K562 (cell line): ENCODE results near the gene TMOD2. TPM values are rescaled to one million over a fixed set of nuclear protein-coding genes. Genes with fewer than 3 reads are reported as not detected.

Experiments
- CHD4 ChIP-seq: fragments of 200-600 bp; sonication (generic); IDR thresholded peaks from 3 replicates; pipeline ENCODE4 v1.6.1; 2012; ENCODE audit warnings: low read depth, mild to moderate bottlenecking, mixed read lengths, low read length, inconsistent platforms; ENCODE audit not compliant: insufficient read depth, insufficient replicate concordance, poor library complexity, severe bottlenecking
- FOXJ2 ChIP-seq: fragments of 200-800 bp; sonication (Bioruptor generic); IDR thresholded peaks from 2 replicates; pipeline ENCODE4 v1.6.1; 2016; ENCODE audit warnings: missing genetic modification characterization, missing compliant biosample characterization
- ILF3 ChIP-seq: fragments of 450-650 bp; IDR thresholded peaks from 2 replicates; pipeline ENCODE4 v1.6.1; 2018; ENCODE audit warnings: antibody characterized with exemption, mild to moderate bottlenecking, moderate library complexity, borderline replicate concordance
- RCOR1 ChIP-seq, 2 experiments: IDR thresholded peaks; 2 replicates each; pipeline ENCODE4 v1.6.1; 2012; ENCODE audit warnings: low read depth in 2 of 2, low read length in 2 of 2, borderline replicate concordance in 1 of 2, improper control_type of control experiment in 1 of 2
- SMARCA5 ChIP-seq: fragments of 450-650 bp; IDR thresholded peaks from 2 replicates; pipeline ENCODE4 v1.6.1; 2016
- ZFX ChIP-seq: sonication (generic); formaldehyde crosslinking; IDR thresholded peaks from 2 replicates; pipeline ENCODE4 v1.8.0; 2022; ENCODE audit warnings: mild to moderate bottlenecking, missing genetic modification reagents, moderate library complexity
- ZNF253 ChIP-seq: fragments of 250-450 bp; sonication (Bioruptor Pico); conservative IDR thresholded peaks from 2 replicates; pipeline ENCODE4 v1.6.1; 2021; ENCODE audit warnings: mild to moderate bottlenecking
- polyA plus RNA-seq, 8 experiments: library from polyadenylated mRNA; depleted of rRNA in 4 of 8; stranded (reverse) in 5 of 8; unstranded in 3 of 8; fragments of >200 nt; fragmentation: Nextera tagmentation in 2 of 8; fragmentation: Illumina TruSeq in 1 of 8; extraction: Ambion mirVana in 2 of 8; extraction: Trizol in 1 of 8; gene quantifications; 2 replicates each; pipeline versions ENCODE4 v1.2.1 to v1.2.3, GENCODE V29; 2011 to 2014; ENCODE audit warnings: inconsistent platforms in 1 of 8, missing spikeins in 1 of 8
- total RNA-seq, 7 experiments: library from RNA; depleted of rRNA in 6 of 7; stranded (reverse); fragments of >200 nt in 6 of 7; fragmentation: Illumina TruSeq in 2 of 7; extraction: Trizol in 2 of 7; gene quantifications; 2 replicates each; pipeline versions ENCODE4 v1.2.1 to v1.2.3, GENCODE V29; 2011 to 2021; ENCODE audit warnings: low replicate concordance in 1 of 7
- TF ChIP-seq, protein P1 (sequence below), 2 experiments: fragments of 450-650 bp; IDR thresholded peaks; 2 replicates each; pipeline ENCODE4 v1.6.1; 2016; ENCODE audit warnings: mild to moderate bottlenecking in 2 of 2, borderline replicate concordance in 1 of 2, low read depth in 1 of 2, moderate library complexity in 1 of 2

The TMOD2 gene
- total and polyA plus RNA-seq, 9 of the 15 experiments (the other 6 are each of a cell fraction or from before 2014, with no cell fraction given): 0.49 to 3.8 (median 3.0) TPM

- TF ChIP-seq, protein P1, sequence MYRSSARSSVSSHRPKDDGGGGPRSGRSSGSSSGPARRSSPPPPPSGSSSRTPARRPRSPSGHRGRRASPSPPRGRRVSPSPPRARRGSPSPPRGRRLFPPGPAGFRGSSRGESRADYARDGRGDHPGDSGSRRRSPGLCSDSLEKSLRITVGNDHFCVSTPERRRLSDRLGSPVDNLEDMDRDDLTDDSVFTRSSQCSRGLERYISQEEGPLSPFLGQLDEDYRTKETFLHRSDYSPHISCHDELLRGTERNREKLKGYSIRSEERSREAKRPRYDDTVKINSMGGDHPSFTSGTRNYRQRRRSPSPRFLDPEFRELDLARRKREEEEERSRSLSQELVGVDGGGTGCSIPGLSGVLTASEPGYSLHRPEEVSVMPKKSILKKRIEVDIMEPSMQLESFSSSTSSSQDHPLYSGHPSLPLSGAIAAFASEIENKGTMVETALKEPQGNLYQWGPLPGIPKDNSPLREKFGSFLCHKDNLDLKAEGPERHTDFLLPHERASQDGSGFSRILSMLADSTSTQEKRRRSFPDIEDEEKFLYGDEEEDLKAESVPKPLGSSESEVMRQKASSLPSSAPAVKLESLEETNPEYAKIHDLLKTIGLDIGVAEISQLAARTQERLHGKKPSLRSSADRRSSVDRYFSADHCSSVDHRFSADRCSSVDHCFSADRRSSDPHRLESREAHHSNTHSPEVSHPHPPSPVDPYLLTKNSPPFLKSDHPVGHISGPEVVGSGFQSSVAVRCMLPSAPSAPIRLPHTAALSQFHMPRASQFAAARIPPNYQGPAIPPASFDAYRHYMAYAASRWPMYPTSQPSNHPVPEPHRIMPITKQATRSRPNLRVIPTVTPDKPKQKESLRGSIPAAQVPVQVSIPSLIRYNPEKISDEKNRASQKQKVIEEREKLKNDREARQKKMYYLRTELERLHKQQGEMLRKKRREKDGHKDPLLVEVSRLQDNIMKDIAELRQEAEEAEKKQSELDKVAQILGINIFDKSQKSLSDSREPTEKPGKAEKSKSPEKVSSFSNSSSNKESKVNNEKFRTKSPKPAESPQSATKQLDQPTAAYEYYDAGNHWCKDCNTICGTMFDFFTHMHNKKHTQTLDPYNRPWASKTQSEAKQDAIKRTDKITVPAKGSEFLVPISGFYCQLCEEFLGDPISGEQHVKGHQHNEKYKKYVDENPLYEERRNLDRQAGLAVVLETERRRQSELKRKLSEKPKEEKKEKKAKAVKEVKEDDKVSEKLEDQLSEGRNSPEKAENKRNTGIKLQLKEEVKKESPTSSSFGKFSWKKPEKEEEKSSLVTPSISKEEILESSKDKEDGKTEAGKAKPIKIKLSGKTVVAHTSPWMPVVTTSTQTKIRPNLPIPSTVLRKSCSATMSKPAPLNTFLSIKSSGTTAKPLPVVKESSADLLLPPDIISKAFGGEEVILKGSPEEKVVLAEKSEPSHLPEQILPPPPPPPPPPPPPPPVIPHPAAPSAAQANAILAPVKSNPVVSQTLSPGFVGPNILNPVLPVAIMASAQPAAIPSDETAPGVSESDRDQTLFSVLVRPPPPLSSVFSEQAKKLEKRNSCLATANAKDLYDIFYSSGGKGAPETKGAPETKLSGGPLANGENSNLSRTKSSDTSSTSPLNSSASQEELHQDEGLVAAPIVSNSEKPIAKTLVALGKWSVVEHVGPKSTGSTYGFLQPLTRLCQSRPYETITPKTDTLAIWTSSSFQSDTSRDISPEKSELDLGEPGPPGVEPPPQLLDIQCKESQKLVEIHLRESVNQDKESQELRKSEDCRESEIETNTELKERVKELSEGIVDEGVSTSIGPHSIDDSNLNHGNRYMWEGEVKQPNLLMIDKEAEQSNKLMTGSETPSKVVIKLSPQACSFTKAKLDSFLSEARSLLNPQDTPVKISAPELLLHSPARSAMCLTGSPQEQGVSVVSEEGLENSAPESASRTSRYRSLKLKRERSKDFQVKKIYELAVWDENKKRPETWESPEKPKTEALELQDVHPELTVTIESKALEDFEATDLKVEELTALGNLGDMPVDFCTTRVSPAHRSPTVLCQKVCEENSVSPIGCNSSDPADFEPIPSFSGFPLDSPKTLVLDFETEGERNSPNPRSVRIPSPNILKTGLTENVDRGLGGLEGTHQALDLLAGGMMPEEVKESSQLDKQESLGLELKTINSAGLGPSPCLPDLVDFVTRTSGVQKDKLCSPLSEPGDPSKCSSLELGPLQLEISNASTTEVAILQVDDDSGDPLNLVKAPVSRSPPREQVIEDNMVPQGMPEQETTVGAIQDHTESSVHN (IDR thresholded peaks at IDR 0.05; ENCODE audit: borderline replicate concordance in 1 of 2, low read depth in 1 of 2): peak in 1 of 2 experiments; percentile 75; a peak in 1 of 4 replicates
- TF ChIP-seq SMARCA5 (peak; percentile 28; the same call in 1 of the 2 replicates), RCOR1 (IDR thresholded peaks at IDR 0.05; ENCODE audit: borderline replicate concordance in 1 of 2, low read depth in 2 of 2, low read length in 2 of 2) (no peak), CHD4 (no peak), ZNF253 (CRISPR knock-in tag) (no peak), FOXJ2 (tag) (no peak), ILF3 (no peak), ZFX (CRISPR knock-in tag) (0 out of 2 replicates have a peak, but pooled peaks have one; percentile 21)
Observed at GRCh38 chr15:51731549-51732267, 19.7 kb upstream of the TMOD2 start (continued).
